ENCODE data around the gene SMAD2. TPM values are rescaled to one million over a fixed set of nuclear protein-coding genes. Genes with fewer than 3 reads are reported as not detected.

The SMAD2 gene
- total RNA-seq, 3 donors from 2014 or later = 35.1 to 101 (median 73.6) TPM

GRCh38 chr18:47898696-47899095 is 31.8 kb downstream of the SMAD2 start:
- H3K27ac ChIP-seq = no peak overlapping the region
- TF ChIP-seq POLR2AphosphoS5 (IDR thresholded peaks at IDR 0.05) (no peak), POLR2A (IDR thresholded peaks at IDR 0.05) (no peak), CTCF (IDR thresholded peaks at IDR 0.05) (no peak)
- H3K27me3 ChIP-seq = no peaks in the 10 kb centered on the region
- H3K4me1 ChIP-seq = peaks cover 0 to 19% of the 10 kb centered on the region in 2 donors
- H3K9me3 ChIP-seq = no peaks in the 10 kb centered on the region
- DNase-seq (ENCODE audit: low spot score in 2 of 2) = no peak
- no peaks in the 10 kb centered on the region for H3K36me3 ChIP-seq
- intact Hi-C loops (cut with DNase I; ENCODE audit: low total_unique reads) = no loop called here
- no peak overlapping the region for H3K4me3 ChIP-seq

- Histone ChIP-seq H3K9me3 (no peaks in the 10 kb centered on the region), H3K4me3 (no peak overlapping the region), H3K27me3 (no peaks in the 10 kb centered on the region), H3K36me3 (no peaks in the 10 kb centered on the region), H3K27ac (no peak overlapping the region), H3K4me1 (peaks cover 0 to 19% of the 10 kb centered on the region in 2 donors)
- no peak for DNase-seq (ENCODE audit: low spot score in 2 of 2)
- no peak for TF ChIP-seq POLR2AphosphoS5 (IDR thresholded peaks at IDR 0.05)
- intact Hi-C loops (cut with DNase I; ENCODE audit: low total_unique reads) = no loop called here
Measured at GRCh38 chr18:47898055-47898454, 32.4 kb downstream of the SMAD2 start.

- no peak for TF ChIP-seq POLR2AphosphoS5 (IDR thresholded peaks at IDR 0.05)
- no peak for TF ChIP-seq POLR2A (IDR thresholded peaks at IDR 0.05)
- TF ChIP-seq CTCF (IDR thresholded peaks at IDR 0.05) = no peak
- Histone ChIP-seq H3K27ac (no peak overlapping the region), H3K9me3 (no peaks in the 10 kb centered on the region), H3K36me3 (no peaks in the 10 kb centered on the region), H3K4me3 (no peak overlapping the region), H3K4me1 (peaks cover 0 to 8% of the 10 kb centered on the region in 2 donors), H3K27me3 (no peaks in the 10 kb centered on the region)
- DNase-seq (ENCODE audit: low spot score in 2 of 2) = no peak
- intact Hi-C loops (cut with DNase I; ENCODE audit: low total_unique reads) = no loop called here
Measured at GRCh38 chr18:47895565-47896250, 34.8 kb downstream of the SMAD2 start.

- Histone ChIP-seq H3K9me3 (no peaks in the 10 kb centered on the region), H3K4me1 (peaks cover 0 to 8% of the 10 kb centered on the region in 2 donors), H3K36me3 (no peaks in the 10 kb centered on the region), H3K27me3 (no peaks in the 10 kb centered on the region), H3K4me3 (no peak overlapping the region), H3K27ac (no peak overlapping the region)
- TF ChIP-seq POLR2AphosphoS5 (IDR thresholded peaks at IDR 0.05) (no peak), CTCF (IDR thresholded peaks at IDR 0.05) (no peak), POLR2A (IDR thresholded peaks at IDR 0.05) (no peak)
- intact Hi-C loops (cut with DNase I; ENCODE audit: low total_unique reads) = loop anchor here (5.0 kb wide), 1 partner anchor 707 kb away; no protein-coding TSS in a partner anchor
- no peak for DNase-seq (ENCODE audit: low spot score in 2 of 2)
Measured at GRCh38 chr18:47893939-47894699, 36.3 kb downstream of the SMAD2 start.

GRCh38 chr18:47893047-47893446 is 37.4 kb downstream of the SMAD2 start:
- H3K27me3 ChIP-seq = no peaks in the 10 kb centered on the region
- no peak for TF ChIP-seq POLR2AphosphoS5 (IDR thresholded peaks at IDR 0.05)
- no peaks in the 10 kb centered on the region for H3K36me3 ChIP-seq
- peaks cover 0 to 3% of the 10 kb centered on the region in 2 donors for H3K4me1 ChIP-seq
- no peak overlapping the region for H3K4me3 ChIP-seq
- no peaks in the 10 kb centered on the region for H3K9me3 ChIP-seq
- no peak overlapping the region for H3K27ac ChIP-seq
- intact Hi-C loops (cut with DNase I; ENCODE audit: low total_unique reads) = loop anchor here (5.0 kb wide), 1 partner anchor 706 kb away; no protein-coding TSS in a partner anchor
- DNase-seq (ENCODE audit: low spot score in 2 of 2) = no peak

GRCh38 chr18:47888156-47888555 is 42.3 kb downstream of the SMAD2 start:
- H3K36me3 ChIP-seq = no peaks in the 10 kb centered on the region
- no peaks in the 10 kb centered on the region for H3K9me3 ChIP-seq
- no peaks in the 10 kb centered on the region for H3K27me3 ChIP-seq
- no peaks in the 10 kb centered on the region for H3K4me1 ChIP-seq
- TF ChIP-seq POLR2A (IDR thresholded peaks at IDR 0.05) = no peak
- TF ChIP-seq POLR2AphosphoS5 (IDR thresholded peaks at IDR 0.05) = no peak
- no peak overlapping the region for H3K4me3 ChIP-seq
- H3K27ac ChIP-seq = no peak overlapping the region
- intact Hi-C loops (cut with DNase I; ENCODE audit: low total_unique reads) = no loop called here
- no peak for DNase-seq (ENCODE audit: low spot score in 2 of 2)
